ACC112 (cell line): ENCODE results near the gene DLEC1.

ENCODE experiments used
- H2AFZ ChIP-seq: fragments of 200-600 bp; sonication (generic); one replicate; pipeline ENCODE4 v1.6.0; 2017; ENCODE audit warnings: antibody characterized with exemption, low read length; ENCODE audit not compliant: unreplicated experiment
- H3K27ac ChIP-seq: fragments of 200-600 bp; sonication (generic); 2 replicates; pipeline ENCODE4 v1.5.1; 2014; ENCODE audit warnings: low read depth, mild to moderate bottlenecking, antibody characterized with exemption, low read length, moderate library complexity
- H3K27me3 ChIP-seq: fragments of 200-600 bp; sonication (generic); 2 replicates; pipeline ENCODE4 v1.6.1; 2014; ENCODE audit warnings: mild to moderate bottlenecking, antibody characterized with exemption, low read length, moderate library complexity, mixed read lengths; ENCODE audit not compliant: insufficient read depth
- H3K36me3 ChIP-seq: fragments of 200-600 bp; sonication (generic); 2 replicates; pipeline ENCODE4 v1.6.1; 2016; ENCODE audit warnings: mild to moderate bottlenecking, antibody characterized with exemption, low read length, moderate library complexity, mixed read lengths; ENCODE audit not compliant: insufficient read depth
- H3K4me1 ChIP-seq: fragments of 200-600 bp; sonication (generic); one replicate; pipeline ENCODE4 v1.6.1; 2016; ENCODE audit warnings: low read length, mixed read lengths; ENCODE audit not compliant: insufficient read depth, unreplicated experiment, control insufficient read depth
- H3K4me3 ChIP-seq: fragments of 200-600 bp; sonication (generic); 2 replicates; pipeline ENCODE4 v1.5.1; 2014; ENCODE audit warnings: mild to moderate bottlenecking, low read depth, low read length
- H3K79me2 ChIP-seq: fragments of 200-600 bp; sonication (generic); one replicate; pipeline ENCODE4 v1.6.0; 2016; ENCODE audit warnings: low read length; ENCODE audit not compliant: control insufficient read depth, unreplicated experiment, insufficient read depth

DLEC1 gene

DNA sequence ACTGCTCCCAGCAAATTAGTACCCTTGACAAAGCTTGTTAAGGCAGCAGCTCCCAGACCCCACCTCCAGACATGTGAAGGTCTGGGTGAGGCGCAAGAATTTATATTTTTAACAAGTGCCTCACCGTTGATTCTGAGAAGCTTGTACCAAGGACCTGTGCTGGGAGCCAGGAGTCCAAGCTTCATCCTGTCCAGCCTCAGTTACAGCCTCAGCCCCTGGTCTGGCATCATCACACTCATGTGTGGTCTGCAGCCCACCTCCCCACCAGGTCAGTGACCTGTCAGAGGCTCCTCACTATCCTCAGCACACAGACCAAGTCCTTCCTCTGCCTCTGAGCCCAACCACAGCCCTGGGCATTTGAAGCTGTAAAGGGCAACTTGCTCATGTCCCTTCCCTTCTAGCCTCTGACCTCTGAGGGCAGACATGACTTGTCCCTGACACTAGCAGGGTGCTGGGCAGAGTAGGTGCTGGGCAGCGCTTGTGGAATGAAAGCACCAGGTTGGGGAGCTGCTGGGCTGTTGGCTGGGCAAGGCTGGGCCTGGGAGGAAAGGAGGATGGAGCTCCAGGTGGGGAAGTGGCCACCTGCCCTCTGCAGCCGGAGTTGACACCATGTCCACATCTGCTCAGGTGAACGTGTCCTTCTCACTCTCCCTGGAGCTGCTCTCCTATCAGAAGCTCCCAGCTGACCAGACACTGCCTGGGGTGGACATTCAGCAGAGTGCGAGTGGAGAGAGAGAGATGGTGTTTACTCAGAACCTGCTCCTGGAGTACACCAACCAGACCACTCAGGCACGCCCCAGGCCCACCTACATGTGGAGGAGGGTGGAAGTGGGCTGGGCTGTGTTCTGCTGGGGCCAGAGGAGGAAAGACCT lies 81.0 kb downstream of the DLEC1 start:
- Histone ChIP-seq H3K27me3 (no peaks in the 10 kb centered on the region), H3K4me3 (no peak overlapping the region), H2AFZ (no peak overlapping the region), H3K36me3 (peaks cover 4% of the 10 kb centered on the region; the same call in 1 of the 2 replicates), H3K4me1 (no peaks in the 10 kb centered on the region), H3K79me2 (no peaks in the 10 kb centered on the region), H3K27ac (no peak overlapping the region)

DNA sequence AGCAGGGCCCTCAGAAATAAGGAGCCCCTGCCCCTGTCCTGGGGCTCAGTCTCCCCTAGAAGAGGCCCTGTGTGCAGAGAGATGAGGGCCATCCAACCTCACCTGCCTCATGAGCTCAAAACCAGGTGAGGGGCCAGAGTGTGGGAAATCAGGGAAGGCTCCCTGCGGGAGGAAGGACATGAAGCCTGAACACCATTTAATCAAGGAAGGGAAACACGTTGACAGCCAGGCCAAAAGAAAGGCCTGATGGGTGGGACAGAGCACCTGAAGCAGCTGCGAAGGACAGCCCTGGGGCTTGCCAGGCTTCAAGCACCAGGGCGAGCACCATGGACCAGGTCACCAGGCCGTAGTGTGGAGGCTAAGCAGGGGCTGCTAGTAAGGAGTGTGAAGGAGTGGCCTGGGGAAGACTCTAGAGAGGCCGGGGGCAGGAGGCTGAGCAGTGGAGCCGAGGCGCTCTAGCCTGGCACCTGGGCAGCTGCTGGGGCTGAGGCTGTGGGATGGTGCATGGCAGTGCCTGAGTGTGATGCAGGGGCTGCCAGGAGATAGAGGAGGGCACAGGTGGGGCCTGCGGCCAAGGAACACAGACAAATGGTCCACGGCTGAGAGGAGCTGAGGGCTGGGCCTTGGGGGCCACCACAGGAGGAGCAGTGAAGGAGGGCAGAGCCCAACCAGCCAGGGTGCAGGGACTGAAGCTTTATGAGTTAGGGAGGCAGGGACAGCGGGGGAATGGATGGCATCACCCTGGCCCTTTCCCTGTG lies 81.9 kb downstream of the DLEC1 start:
- Histone ChIP-seq H3K4me3 (no peak overlapping the region), H2AFZ (no peak overlapping the region), H3K36me3 (peaks cover 4% of the 10 kb centered on the region; the same call in 1 of the 2 replicates), H3K79me2 (no peaks in the 10 kb centered on the region), H3K27me3 (no peaks in the 10 kb centered on the region), H3K4me1 (no peaks in the 10 kb centered on the region), H3K27ac (no peak overlapping the region)

DNA sequence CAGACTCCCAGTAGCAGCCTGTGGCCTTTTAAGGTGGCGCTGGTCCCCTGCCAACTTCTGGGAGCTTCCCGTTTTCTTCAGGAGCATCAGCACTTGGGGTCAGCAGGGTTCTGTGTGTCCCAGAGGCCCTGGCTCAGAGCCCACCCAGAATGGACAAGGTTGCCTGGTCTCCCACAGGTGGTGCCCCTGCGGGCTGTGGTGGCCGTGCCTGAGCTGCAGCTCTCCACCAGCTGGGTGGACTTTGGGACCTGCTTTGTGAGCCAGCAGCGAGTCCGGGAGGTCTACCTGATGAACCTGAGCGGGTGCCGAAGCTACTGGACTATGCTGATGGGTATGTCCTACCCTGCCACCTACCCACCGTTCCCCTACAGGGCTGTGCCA lies 82.4 kb downstream of the DLEC1 start:
- Histone ChIP-seq H3K27me3 (no peaks in the 10 kb centered on the region), H3K4me1 (no peaks in the 10 kb centered on the region), H3K36me3 (peaks cover 4% of the 10 kb centered on the region; the same call in 1 of the 2 replicates), H2AFZ (no peak overlapping the region), H3K79me2 (no peaks in the 10 kb centered on the region), H3K4me3 (no peak overlapping the region), H3K27ac (no peak overlapping the region)

- H3K79me2 ChIP-seq = no peaks in the 10 kb centered on the region
- no peaks in the 10 kb centered on the region for H3K27me3 ChIP-seq
- H2AFZ ChIP-seq = no peak overlapping the region
- peaks cover 4% of the 10 kb centered on the region; the same call in 1 of the 2 replicates for H3K36me3 ChIP-seq
- no peak overlapping the region for H3K4me3 ChIP-seq
- no peaks in the 10 kb centered on the region for H3K4me1 ChIP-seq
- H3K27ac ChIP-seq = no peak overlapping the region
Observed at GRCh38 chr3:38121832-38122461, 82.9 kb downstream of the DLEC1 start.

DNA sequence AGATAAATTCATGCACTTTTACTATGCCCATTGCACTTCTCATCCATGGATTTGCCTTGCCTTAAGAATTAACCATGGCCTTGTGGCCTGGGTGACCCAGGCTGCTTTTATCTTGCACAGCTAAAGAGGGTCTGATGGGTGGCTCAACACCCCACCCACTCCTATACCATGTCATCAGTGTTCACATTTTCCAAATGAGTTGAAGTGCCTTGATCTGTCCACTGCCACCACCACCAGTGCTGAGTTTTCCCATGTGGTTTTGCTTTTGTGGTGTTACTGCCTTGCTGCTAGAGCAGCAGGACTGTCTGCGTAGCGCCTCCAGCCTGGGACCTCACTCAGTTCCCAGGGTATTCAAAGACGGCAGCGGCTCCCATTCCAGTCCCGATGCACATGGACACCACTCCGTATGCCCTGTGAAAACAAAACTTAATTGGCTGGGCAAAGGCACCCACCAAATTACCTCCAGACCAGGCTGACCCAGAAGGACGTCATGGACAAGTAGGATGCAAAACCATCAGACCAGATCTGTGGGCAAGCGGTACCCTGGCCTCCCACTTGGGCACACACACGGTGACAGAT lies 83.8 kb downstream of the DLEC1 start:
- no peaks in the 10 kb centered on the region for H3K4me1 ChIP-seq
- peaks cover 4% of the 10 kb centered on the region; the same call in 1 of the 2 replicates for H3K36me3 ChIP-seq
- no peaks in the 10 kb centered on the region for H3K79me2 ChIP-seq
- H3K27ac ChIP-seq = no peak overlapping the region
- no peak overlapping the region for H2AFZ ChIP-seq
- no peaks in the 10 kb centered on the region for H3K27me3 ChIP-seq
- H3K4me3 ChIP-seq = no peak overlapping the region

DNA sequence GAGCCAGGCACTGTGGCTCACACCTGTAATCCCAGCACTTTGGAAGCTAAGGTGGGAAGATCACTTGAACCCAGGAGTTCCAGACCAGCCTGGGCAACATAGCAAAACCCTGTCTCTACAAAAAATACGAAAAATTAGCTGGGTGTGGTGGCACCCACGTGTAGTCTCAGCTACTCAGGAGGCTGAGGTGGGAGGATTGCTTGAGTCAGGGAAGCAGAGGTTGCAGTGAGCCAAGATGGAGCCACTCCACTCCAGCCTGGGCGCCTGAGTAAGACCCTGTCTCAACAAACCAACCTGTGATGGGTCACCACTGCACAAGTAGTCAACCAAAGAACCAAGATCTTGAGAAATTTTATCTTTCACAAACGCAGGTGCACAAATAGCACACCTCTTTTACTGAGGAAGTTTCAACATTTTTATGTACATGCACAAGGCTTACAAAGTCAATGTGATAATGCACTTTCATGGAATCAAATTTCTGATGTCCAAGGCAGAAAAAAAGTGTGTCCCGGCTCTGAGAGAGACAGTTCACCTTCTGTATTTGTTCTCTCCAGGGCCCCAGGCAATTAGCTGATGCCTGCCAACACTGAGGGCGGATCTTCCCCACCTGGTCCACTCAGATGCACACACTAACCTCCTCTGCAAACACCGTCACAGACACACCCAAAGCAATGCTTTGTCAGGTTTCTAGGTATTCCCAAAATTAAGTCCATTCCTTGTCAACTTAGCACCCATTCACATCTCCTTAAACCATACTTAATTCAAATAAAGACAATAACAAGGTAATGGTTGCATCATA lies 85.5 kb downstream of the DLEC1 start:
- Histone ChIP-seq H2AFZ (no peak overlapping the region), H3K36me3 (peaks cover 12% of the 10 kb centered on the region; the same call in 1 of the 2 replicates), H3K27ac (no peak overlapping the region), H3K27me3 (no peaks in the 10 kb centered on the region), H3K79me2 (no peaks in the 10 kb centered on the region), H3K4me1 (no peaks in the 10 kb centered on the region), H3K4me3 (no peak overlapping the region)

DNA sequence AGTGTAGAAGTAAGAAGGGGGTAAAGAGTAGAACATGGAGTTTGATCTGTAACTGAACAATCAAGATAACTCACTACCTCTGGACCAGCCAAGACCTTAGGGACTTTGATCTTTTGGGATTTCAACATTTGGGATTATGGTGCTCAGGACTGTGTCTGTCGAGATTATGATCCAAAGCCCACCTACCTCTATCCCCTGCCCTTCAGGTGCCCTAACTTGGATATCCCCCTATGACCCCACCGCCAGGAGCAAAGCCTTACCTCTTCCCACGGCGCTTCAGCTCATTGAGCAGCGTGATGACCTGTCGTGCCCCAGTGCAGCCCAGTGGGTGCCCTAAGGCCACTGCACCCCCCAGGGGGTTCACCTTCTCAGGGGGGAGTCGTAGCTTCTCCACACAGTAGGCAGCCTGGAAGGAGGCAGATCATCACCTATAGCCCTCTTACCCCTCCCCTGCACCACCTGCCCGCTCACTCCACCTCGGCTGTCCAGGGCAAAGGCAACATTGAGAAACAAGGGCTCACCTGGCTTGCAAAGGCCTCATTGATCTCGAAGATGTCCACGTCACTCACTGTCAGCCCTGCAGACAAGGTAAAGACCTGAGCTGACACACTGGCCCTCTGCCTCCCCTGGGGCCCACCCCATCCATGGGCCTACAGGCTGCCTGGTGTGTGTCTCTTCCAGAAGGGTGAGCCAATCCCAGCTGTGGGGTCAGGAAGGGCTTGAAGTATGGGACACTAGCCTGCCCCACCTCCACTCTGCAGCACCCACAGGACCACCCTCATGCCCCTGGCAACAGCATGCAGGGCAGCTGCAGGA lies 86.5 kb downstream of the DLEC1 start:
- Histone ChIP-seq H3K4me1 (no peaks in the 10 kb centered on the region), H3K27me3 (no peaks in the 10 kb centered on the region), H3K36me3 (peaks cover 12% of the 10 kb centered on the region; the same call in 1 of the 2 replicates), H3K79me2 (no peaks in the 10 kb centered on the region), H2AFZ (no peak overlapping the region), H3K27ac (no peak overlapping the region), H3K4me3 (no peak overlapping the region)

DNA sequence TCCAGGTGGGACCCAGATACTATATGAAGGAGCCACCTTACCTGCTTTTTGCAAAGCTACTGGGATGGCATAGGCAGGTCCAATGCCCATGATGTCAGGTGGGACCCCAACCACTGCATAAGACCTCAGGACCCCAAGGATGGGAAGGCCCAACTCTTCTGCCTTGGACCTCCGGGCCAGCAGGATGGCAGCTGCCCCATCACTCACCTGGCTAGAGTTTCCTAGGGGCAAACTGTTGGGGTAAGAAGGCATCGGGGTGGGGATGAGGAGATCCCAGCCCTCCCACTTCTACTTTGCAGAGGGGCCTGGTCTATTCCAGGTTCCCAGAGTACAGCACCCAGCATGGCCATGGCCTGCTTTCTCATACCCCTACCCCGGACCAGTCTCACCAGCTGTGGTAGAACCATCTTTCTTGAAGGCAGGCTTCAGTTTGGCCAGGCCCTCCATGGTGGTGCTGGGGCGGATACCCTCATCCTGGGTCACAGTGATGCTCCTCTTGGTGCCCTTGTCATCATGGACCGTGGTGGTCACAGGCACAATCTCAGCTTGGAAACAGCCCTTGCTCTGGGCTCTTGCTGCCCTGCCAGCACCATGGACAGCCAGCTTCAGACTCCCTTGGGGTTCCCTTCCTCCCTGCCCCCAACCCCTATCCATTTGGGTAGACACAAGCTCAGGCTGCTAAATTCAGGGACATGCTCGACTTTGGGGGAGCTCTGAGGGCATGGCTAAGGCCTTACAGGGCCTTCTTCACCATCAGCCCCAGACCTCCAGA lies 87.3 kb downstream of the DLEC1 start:
- no peak overlapping the region for H3K4me3 ChIP-seq
- peaks cover 17% of the 10 kb centered on the region; the same call in 1 of the 2 replicates for H3K36me3 ChIP-seq
- H3K27me3 ChIP-seq = no peaks in the 10 kb centered on the region
- H3K4me1 ChIP-seq = no peaks in the 10 kb centered on the region
- H2AFZ ChIP-seq = no peak overlapping the region
- H3K27ac ChIP-seq = no peak overlapping the region
- peaks cover 3% of the 10 kb centered on the region for H3K79me2 ChIP-seq
